Panc1 (cell line): ENCODE data around the gene ERLEC1. TPM values are rescaled to one million over a fixed set of nuclear protein-coding genes. Genes with fewer than 3 reads are reported as not detected.
"Not testable (repeated sequence)": the region's sequence is repeated elsewhere in the genome, so short reads cannot be mapped to it uniquely, and the experiment has no call there.

Experiments used
- ATAC-seq: fragments of 200-7000 bp; cut with Tn5 transposase; 2 replicates; pipeline ENCODE4 v1.9.1; 2020; ENCODE audit warnings: mild to moderate bottlenecking, moderate library complexity
- BruUV-seq: library from RNA; stranded (reverse); fragments of 400-500 nt; replicated peaks from 2 replicates; lab custom pipeline; 2021; lab: Mats Ljungman, UMichigan
- CTCF ChIA-PET: fragments of 300-600 bp; sonication (Branson Sonifier 250); formaldehyde crosslinking; loops from one replicate; lab custom pipeline; 2022; ENCODE audit warnings: antibody characterized with exemption; lab: Charles Lee
- POLR2A ChIA-PET: fragments of 300-600 bp; sonication (Branson Sonifier 250); formaldehyde crosslinking; loops from one replicate; lab custom pipeline; 2022; ENCODE audit warnings: antibody characterized with exemption; lab: Charles Lee
- DNase-seq: peaks from one replicate; pipeline ENCODE4 v3.0.0-alpha.2; 2010; ENCODE audit warnings: low read depth, low spot score
- H3K27ac ChIP-seq: 2 replicates; pipeline ENCODE4 v1.5.1; 2011; ENCODE audit warnings: mild to moderate bottlenecking, low read length, inconsistent platforms
- H3K27me3 ChIP-seq: fragments of 200-500 bp; sonication (Bioruptor generic); 2 replicates; pipeline ENCODE4 v1.6.0; 2014; ENCODE audit warnings: low read length, inconsistent platforms; ENCODE audit not compliant: control insufficient read depth, insufficient read depth
- H3K36me3 ChIP-seq: fragments of 200-500 bp; sonication (Bioruptor generic); 2 replicates; pipeline ENCODE4 v1.5.1; 2014; ENCODE audit warnings: inconsistent platforms, mild to moderate bottlenecking, low read length, moderate library complexity; ENCODE audit not compliant: control insufficient read depth, insufficient read depth
- H3K4me1 ChIP-seq: 2 replicates; pipeline ENCODE4 v1.5.1; 2011; ENCODE audit warnings: inconsistent platforms, mild to moderate bottlenecking, low read length, moderate library complexity; ENCODE audit not compliant: control insufficient read depth, insufficient read depth
- H3K4me3 ChIP-seq, 2 experiments: 2 replicates each; pipeline ENCODE4 v1.5.1; 2011 to 2012; ENCODE audit warnings: low read depth in 2 of 2, low read length in 2 of 2, mild to moderate bottlenecking in 2 of 2, inconsistent platforms in 1 of 2, moderate library complexity in 1 of 2
- H3K9me3 ChIP-seq: fragments of 200-500 bp; sonication (Bioruptor generic); 2 replicates; pipeline ENCODE4 v1.5.1; 2014; ENCODE audit warnings: low read depth, mild to moderate bottlenecking, inconsistent platforms, low read length, moderate library complexity; ENCODE audit not compliant: control insufficient read depth, insufficient read depth
- POLR2AphosphoS5 ChIP-seq: IDR thresholded peaks from 2 replicates; pipeline ENCODE4 v1.6.1; 2012; ENCODE audit warnings: mild to moderate bottlenecking, low read depth, low read length, moderate library complexity
- REST ChIP-seq, 2 experiments: IDR thresholded peaks; 2 replicates each; pipeline ENCODE4 v1.6.1; 2011 to 2012; ENCODE audit warnings: low read depth in 2 of 2, control low read depth in 1 of 2, low read length in 1 of 2, mild to moderate bottlenecking in 1 of 2, moderate library complexity in 1 of 2; ENCODE audit not compliant: insufficient read depth in 1 of 2
- SIN3A ChIP-seq: IDR thresholded peaks from 2 replicates; pipeline ENCODE4 v1.6.1; 2012; ENCODE audit warnings: low read depth, mild to moderate bottlenecking, low read length, moderate library complexity, borderline replicate concordance; ENCODE audit not compliant: insufficient read depth
- TCF7L2 ChIP-seq: IDR thresholded peaks from 2 replicates; pipeline ENCODE4 v1.6.1; 2011; ENCODE audit warnings: mild to moderate bottlenecking, low read depth, low read length, inconsistent platforms
- in situ Hi-C: cut with HindIII; loops from 2 replicates; pipeline ENCODE4 v1.10.0; 2016; ENCODE audit warnings: low sequenced_read_pairs, low pct_unique_long_range_greater_than_20kb
- intact Hi-C: fragments of 100-400 bp; cut with micrococcal nuclease; formaldehyde crosslinking; loops from one replicate; pipeline ENCODE4 v1.10.0; 2022; ENCODE audit not compliant: unreplicated experiment
- total RNA-seq: library from RNA; stranded (reverse); gene quantifications from one replicate; pipeline ENCODE4 v1.2.1, GENCODE V29; 2021; ENCODE audit not compliant: unreplicated experiment
- TF ChIP-seq, protein P1 (sequence below): fragments of 450-650 bp; IDR thresholded peaks from 2 replicates; pipeline ENCODE4 v1.5.1; 2017; ENCODE audit warnings: mild to moderate bottlenecking

Gene ERLEC1
- total RNA-seq, 1 experiment from 2014 or later: 43.9 TPM

DNA sequence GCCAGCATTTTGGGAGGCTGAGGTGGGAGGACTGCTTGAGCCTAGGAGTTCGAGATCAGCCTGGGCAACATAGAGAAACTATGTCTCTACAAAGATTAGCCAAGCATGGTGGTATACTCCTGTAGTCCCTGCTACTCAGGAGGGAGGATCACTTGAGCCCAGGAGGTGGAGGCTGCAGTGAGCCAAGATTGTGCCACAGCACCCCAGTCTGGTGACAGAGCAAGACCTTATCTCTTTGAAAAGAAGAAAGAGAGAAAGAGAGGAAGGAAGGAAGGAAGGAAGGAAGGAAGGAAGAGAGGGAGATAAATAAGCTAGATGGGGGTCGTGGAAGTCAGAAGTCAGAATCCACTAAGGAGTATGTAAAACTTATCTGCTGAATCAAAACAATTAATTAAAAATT is 56.8 kb downstream of the ERLEC1 start:
- POLR2A ChIA-PET: interaction anchor here (0.6 kb wide), 1 partner anchor 32 kb away, joined by 6 read pairs; no protein-coding TSS in a partner anchor
- ATAC-seq: no peak

GRCh38 chr2:53848062-53848461 is 61.2 kb downstream of the ERLEC1 start:
- no peaks in the 10 kb centered on the region for H3K36me3 ChIP-seq
- no TSS peak for BruUV-seq
- H3K4me1 ChIP-seq: no peaks in the 10 kb centered on the region
- no peaks in the 10 kb centered on the region for H3K27me3 ChIP-seq
- no peak overlapping the region for H3K4me3 ChIP-seq
- ATAC-seq (no peak), DNase-seq (no peak)
- H3K27ac ChIP-seq: no peak overlapping the region
- in situ Hi-C loops (no loop called here), intact Hi-C loops (no loop called here)
- TF ChIP-seq SIN3A (no peak), POLR2AphosphoS5 (no peak), REST (IDR thresholded peaks at IDR 0.05; ENCODE audit: insufficient read depth in 1 of 2, low read depth in 2 of 2, low read length in 1 of 2) (no peak), TCF7L2 (no peak)
- TF ChIP-seq, protein P1, sequence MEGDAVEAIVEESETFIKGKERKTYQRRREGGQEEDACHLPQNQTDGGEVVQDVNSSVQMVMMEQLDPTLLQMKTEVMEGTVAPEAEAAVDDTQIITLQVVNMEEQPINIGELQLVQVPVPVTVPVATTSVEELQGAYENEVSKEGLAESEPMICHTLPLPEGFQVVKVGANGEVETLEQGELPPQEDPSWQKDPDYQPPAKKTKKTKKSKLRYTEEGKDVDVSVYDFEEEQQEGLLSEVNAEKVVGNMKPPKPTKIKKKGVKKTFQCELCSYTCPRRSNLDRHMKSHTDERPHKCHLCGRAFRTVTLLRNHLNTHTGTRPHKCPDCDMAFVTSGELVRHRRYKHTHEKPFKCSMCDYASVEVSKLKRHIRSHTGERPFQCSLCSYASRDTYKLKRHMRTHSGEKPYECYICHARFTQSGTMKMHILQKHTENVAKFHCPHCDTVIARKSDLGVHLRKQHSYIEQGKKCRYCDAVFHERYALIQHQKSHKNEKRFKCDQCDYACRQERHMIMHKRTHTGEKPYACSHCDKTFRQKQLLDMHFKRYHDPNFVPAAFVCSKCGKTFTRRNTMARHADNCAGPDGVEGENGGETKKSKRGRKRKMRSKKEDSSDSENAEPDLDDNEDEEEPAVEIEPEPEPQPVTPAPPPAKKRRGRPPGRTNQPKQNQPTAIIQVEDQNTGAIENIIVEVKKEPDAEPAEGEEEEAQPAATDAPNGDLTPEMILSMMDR: no peak
- no peaks in the 10 kb centered on the region for H3K9me3 ChIP-seq
- CTCF ChIA-PET: no interaction called here
- POLR2A ChIA-PET: no interaction called here

More for the DNA sequence above, 56.8 kb downstream of the ERLEC1 start:
- DNase-seq: no peak
- Histone ChIP-seq H3K27ac (no peak overlapping the region), H3K9me3 (no peaks in the 10 kb centered on the region), H3K4me3 (no peak overlapping the region), H3K36me3 (no peaks in the 10 kb centered on the region), H3K27me3 (no peaks in the 10 kb centered on the region), H3K4me1 (no peaks in the 10 kb centered on the region)
- in situ Hi-C loops (no loop called here), intact Hi-C loops (no loop called here)
- no TSS peak for BruUV-seq
- TF ChIP-seq TCF7L2 (no peak), POLR2AphosphoS5 (no peak), SIN3A (no peak), REST (IDR thresholded peaks at IDR 0.05; ENCODE audit: insufficient read depth in 1 of 2, low read depth in 2 of 2, low read length in 1 of 2) (no peak)
- TF ChIP-seq, protein P1: no peak
- CTCF ChIA-PET: no interaction called here

GRCh38 chr2:53851052-53851757 is 64.4 kb downstream of the ERLEC1 start:
- BruUV-seq, in situ Hi-C loops: not testable (repeated sequence)

More at GRCh38 chr2:53851052-53851757, 64.4 kb downstream of the ERLEC1 start:
- H3K27me3 ChIP-seq, H3K4me1 ChIP-seq, DNase-seq, H3K9me3 ChIP-seq, POLR2A ChIA-PET, H3K27ac ChIP-seq, H3K36me3 ChIP-seq, ATAC-seq, H3K4me3 ChIP-seq, CTCF ChIA-PET, intact Hi-C loops: not testable (repeated sequence)
